ENCODE measurements around the gene CST6.

The CST6 gene

DNA sequence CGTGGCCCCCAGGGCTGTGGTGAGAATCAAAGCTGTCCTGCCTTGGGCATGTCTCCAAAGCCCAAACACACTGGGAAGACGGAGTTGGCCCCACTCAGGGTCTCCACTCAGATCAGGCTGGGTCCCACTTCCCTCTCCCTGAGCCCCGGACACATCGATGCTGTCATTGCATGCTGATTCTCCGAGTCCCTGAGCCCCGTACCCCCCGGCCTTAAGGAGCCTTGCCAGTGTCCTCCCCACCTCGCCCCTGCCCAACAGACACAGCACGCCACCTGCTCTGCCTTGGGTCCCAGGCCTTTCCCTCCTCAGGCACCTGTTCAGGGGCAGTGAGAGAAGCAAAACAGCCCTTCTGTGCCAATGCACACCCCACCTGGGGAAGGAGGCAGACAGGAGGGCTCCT is 24.5 kb upstream of the CST6 start:
- Histone ChIP-seq H3K27ac (ENCODE audit: low read depth, low read length) (no peak overlapping the region), H3K36me3 (ENCODE audit: control insufficient read depth in 5 of 5, insufficient read depth in 5 of 5, low read length in 5 of 5) (peaks cover 0 to 2% (median 0%) of the 10 kb centered on the region in 5 donors), H3K9ac (ENCODE audit: low read length in 5 of 5) (peak overlapping the region in 1 of 5 donors; percentile 30), H3K4me3 (ENCODE audit: low read depth in 1 of 5, low read length in 5 of 5) (no peak overlapping the region), H3K4me1 (ENCODE audit: control insufficient read depth in 5 of 5, insufficient read depth in 5 of 5, low read length in 5 of 5) (no peaks in the 10 kb centered on the region), H3K9me3 (ENCODE audit: control insufficient read depth in 5 of 5, low read length in 5 of 5) (no peaks in the 10 kb centered on the region), H3K27me3 (ENCODE audit: control insufficient read depth in 5 of 5, insufficient read depth in 4 of 5, low read length in 5 of 5) (no peaks in the 10 kb centered on the region)

DNA sequence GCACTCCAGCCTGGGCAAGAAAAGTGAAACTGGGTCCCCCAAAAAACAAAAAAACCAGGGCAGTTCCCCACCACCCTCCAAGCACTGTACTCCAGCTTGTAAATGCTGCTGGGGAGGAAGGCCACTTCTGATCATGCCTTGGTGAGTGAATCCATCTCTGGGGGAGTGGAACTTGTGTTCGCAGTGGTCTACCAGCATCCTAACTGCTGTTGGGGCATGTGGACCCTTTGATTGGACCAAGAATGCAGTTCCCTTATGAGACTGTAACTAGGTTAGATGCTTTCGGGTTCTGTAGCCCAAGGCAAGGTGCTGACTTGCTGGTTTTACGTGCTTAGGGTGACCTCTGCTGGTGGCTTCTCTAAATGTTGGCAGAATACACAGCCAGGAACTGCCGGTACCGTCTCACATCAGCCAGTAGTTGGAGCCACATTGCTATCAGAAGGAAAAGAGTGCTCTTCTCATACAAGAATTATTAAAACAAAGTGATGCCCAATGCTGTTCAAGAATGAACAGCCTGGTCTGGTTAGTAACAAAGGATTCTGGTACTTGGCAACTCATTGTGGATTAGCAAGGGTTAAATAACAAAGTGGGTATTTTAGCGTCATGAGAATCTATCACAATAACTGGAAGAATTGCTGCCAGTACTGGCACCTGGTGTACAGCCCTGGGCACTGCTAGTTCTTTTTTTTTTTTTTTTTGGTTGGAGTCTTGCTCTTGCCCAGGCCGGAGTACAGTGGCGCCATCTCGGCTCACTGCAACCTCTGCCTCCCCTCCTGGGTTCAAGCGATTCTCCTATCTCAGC is 22.8 kb upstream of the CST6 start:
- no peak overlapping the region for H3K4me3 ChIP-seq (ENCODE audit: low read depth in 1 of 5, low read length in 5 of 5)
- no peak overlapping the region for H3K9ac ChIP-seq (ENCODE audit: low read length in 5 of 5)
- no peaks in the 10 kb centered on the region for H3K27me3 ChIP-seq (ENCODE audit: control insufficient read depth in 5 of 5, insufficient read depth in 4 of 5, low read length in 5 of 5)
- no peaks in the 10 kb centered on the region for H3K9me3 ChIP-seq (ENCODE audit: control insufficient read depth in 5 of 5, low read length in 5 of 5)
- no peak overlapping the region for H3K27ac ChIP-seq (ENCODE audit: low read depth, low read length)
- no peaks in the 10 kb centered on the region for H3K4me1 ChIP-seq (ENCODE audit: control insufficient read depth in 5 of 5, insufficient read depth in 5 of 5, low read length in 5 of 5)
- H3K36me3 ChIP-seq (ENCODE audit: control insufficient read depth in 5 of 5, insufficient read depth in 5 of 5, low read length in 5 of 5) = peaks cover 0 to 2% (median 0%) of the 10 kb centered on the region in 5 donors

DNA sequence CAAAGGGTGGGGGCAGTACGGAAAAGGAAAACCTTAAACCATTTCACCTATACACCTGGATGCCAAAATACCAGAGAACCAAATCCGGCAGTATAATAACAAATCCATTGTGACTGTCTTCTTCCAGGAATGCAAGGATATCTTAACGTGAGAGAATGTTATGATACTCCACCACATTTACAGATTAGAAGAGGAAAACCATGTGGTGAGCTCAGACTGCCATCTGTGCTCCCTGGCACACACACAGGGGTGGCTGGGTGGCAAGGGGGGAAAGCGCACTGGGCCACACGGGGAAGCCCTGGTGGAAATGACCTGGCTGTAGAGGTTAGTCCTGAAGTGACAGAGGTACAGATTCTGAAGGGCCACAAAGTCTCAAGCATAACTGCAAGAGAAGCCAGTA is 19.8 kb upstream of the CST6 start:
- peaks cover 0 to 6% (median 4%) of the 10 kb centered on the region in 5 donors for H3K36me3 ChIP-seq (ENCODE audit: control insufficient read depth in 5 of 5, insufficient read depth in 5 of 5, low read length in 5 of 5)
- no peaks in the 10 kb centered on the region for H3K9me3 ChIP-seq (ENCODE audit: control insufficient read depth in 5 of 5, low read length in 5 of 5)
- H3K9ac ChIP-seq (ENCODE audit: low read length in 5 of 5) = no peak overlapping the region
- no peak overlapping the region for H3K4me3 ChIP-seq (ENCODE audit: low read depth in 1 of 5, low read length in 5 of 5)
- no peaks in the 10 kb centered on the region for H3K27me3 ChIP-seq (ENCODE audit: control insufficient read depth in 5 of 5, insufficient read depth in 4 of 5, low read length in 5 of 5)
- no peaks in the 10 kb centered on the region for H3K4me1 ChIP-seq (ENCODE audit: control insufficient read depth in 5 of 5, insufficient read depth in 5 of 5, low read length in 5 of 5)
- H3K27ac ChIP-seq (ENCODE audit: low read depth, low read length) = no peak overlapping the region

DNA sequence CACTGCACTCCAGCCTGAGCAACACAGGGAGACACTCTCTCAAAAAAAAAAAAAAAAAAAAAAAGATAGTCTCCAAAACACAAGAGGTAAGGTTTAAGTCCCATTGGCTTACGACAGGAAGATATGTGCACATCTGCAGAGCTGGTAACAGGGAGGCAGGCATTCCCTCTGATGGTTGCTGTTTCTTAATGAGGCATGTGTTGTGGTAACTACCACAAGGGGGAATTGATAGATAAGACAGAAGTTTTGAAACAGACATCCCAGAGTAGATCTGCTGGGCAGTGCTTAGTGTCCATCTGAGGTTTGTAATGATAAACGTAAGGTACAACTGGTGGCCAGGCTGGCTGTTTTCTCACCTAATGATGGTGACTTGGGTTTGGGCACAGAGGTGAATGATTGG is 14.5 kb upstream of the CST6 start:
- Histone ChIP-seq H3K9ac (ENCODE audit: low read length in 5 of 5) (no peak overlapping the region), H3K27me3 (ENCODE audit: control insufficient read depth in 5 of 5, insufficient read depth in 4 of 5, low read length in 5 of 5) (no peaks in the 10 kb centered on the region), H3K9me3 (ENCODE audit: control insufficient read depth in 5 of 5, low read length in 5 of 5) (no peaks in the 10 kb centered on the region), H3K4me1 (ENCODE audit: control insufficient read depth in 5 of 5, insufficient read depth in 5 of 5, low read length in 5 of 5) (peaks cover 2 to 18% (median 13%) of the 10 kb centered on the region in 5 donors), H3K27ac (ENCODE audit: low read depth, low read length) (no peak overlapping the region), H3K36me3 (ENCODE audit: control insufficient read depth in 5 of 5, insufficient read depth in 5 of 5, low read length in 5 of 5) (peaks cover 10 to 40% (median 36%) of the 10 kb centered on the region in 5 donors), H3K4me3 (ENCODE audit: low read depth in 1 of 5, low read length in 5 of 5) (no peak overlapping the region)

DNA sequence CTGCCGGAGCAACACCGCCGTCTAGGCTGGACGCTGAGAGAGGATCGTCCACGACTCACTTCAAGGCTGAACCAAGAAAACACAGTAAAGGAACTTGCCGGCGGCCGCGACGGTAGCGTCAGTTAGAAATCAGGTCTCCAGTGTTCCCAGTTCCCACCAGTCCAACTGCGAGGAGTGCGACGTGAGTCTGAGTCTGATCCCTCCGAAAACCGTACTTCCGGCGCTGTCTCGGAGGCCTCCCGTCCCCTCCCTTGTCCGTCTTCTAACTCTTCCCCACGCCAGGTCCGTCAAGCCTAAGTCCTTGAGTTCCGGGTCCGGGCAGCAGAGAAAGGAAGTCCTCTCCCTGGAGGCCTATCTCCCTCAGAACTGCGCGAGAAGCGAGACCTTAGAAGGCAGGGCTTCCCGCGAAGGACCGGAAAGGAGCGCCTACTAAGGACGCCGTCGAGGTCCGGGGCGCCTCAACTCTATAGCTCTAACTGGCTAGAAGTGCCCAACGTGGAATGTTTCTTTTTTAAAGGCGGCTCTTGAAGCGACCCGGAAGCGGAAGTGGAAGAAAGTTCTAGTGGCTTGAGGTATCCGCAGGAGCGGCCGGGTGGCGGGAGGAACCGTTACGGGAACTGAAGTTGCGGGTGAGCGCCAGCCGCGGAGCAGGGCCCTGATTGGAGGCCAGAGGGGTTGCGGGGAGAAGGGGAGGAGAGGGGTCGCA is 9.7 kb upstream of the CST6 start, which contains the start of the genes BANF1 and EIF1AD:
Gene BANF1 (plus strand): TSS at position 562 of the 706 bp plus-strand sequence. CDS start 748 bp downstream, outside the sequence.
Gene EIF1AD (minus strand): TSS at position 216 of the 706 bp plus-strand sequence. CDS start 1,768 bp downstream, outside the sequence.
- Histone ChIP-seq H3K36me3 (ENCODE audit: control insufficient read depth in 5 of 5, insufficient read depth in 5 of 5, low read length in 5 of 5) (peaks cover 10 to 51% (median 47%) of the 10 kb centered on the region in 5 donors), H3K4me3 (ENCODE audit: low read depth in 1 of 5, low read length in 5 of 5) (peak within 1 kb of the TSS; percentile 77 to 100 (median 97)), H3K27ac (ENCODE audit: low read depth, low read length) (peak within 1 kb of the TSS; percentile 98), H3K4me1 (ENCODE audit: control insufficient read depth in 5 of 5, insufficient read depth in 5 of 5, low read length in 5 of 5) (peaks cover 2 to 27% (median 21%) of the 10 kb centered on the region in 5 donors), H3K9ac (ENCODE audit: low read length in 5 of 5) (peak within 1 kb of the TSS; percentile 86 to 99 (median 98)), H3K9me3 (ENCODE audit: control insufficient read depth in 5 of 5, low read length in 5 of 5) (no peaks in the 10 kb centered on the region), H3K27me3 (ENCODE audit: control insufficient read depth in 5 of 5, insufficient read depth in 4 of 5, low read length in 5 of 5) (no peaks in the 10 kb centered on the region)

DNA sequence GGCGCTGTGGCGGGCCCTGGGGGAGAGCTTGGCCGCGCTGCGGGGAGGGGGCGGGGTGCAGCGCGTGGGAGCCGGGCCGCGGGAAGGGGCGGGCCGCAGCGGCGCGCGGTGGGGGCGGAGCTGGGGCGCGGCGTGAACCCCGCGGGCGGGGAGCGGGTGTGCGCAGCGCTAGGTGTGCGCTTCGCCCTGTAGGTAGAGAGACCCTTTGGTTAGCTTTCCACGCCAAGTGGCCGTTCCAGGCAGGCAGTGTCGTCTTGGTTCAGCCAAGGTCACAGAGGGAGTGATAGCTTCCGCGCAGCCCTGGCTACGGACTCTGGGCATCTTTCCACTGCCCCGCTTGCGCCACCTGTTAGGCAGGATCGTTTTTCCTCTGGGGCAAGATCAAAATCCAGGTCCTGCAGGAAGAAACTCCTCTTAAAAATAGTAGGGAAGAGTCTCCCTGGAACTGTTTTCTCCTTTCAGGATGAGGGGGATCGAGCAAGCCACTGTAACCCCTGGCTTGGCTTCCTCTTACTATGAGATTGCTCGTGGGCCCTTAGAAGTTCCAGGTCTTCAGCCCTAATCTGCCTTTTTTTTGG is 9.1 kb upstream of the CST6 start:
- H3K9me3 ChIP-seq (ENCODE audit: control insufficient read depth in 5 of 5, low read length in 5 of 5) = no peaks in the 10 kb centered on the region
- H3K4me1 ChIP-seq (ENCODE audit: control insufficient read depth in 5 of 5, insufficient read depth in 5 of 5, low read length in 5 of 5) = peaks cover 2 to 27% (median 21%) of the 10 kb centered on the region in 5 donors
- H3K9ac ChIP-seq (ENCODE audit: low read length in 5 of 5) = peak overlapping the region in 4 of 5 donors; percentile 86 to 98 (median 92)
- peak overlapping the region; percentile 98 for H3K27ac ChIP-seq (ENCODE audit: low read depth, low read length)
- H3K4me3 ChIP-seq (ENCODE audit: low read depth in 1 of 5, low read length in 5 of 5) = peak overlapping the region; percentile 77 to 100 (median 97)
- peaks cover 7 to 44% (median 40%) of the 10 kb centered on the region in 5 donors for H3K36me3 ChIP-seq (ENCODE audit: control insufficient read depth in 5 of 5, insufficient read depth in 5 of 5, low read length in 5 of 5)
- no peaks in the 10 kb centered on the region for H3K27me3 ChIP-seq (ENCODE audit: control insufficient read depth in 5 of 5, insufficient read depth in 4 of 5, low read length in 5 of 5)

DNA sequence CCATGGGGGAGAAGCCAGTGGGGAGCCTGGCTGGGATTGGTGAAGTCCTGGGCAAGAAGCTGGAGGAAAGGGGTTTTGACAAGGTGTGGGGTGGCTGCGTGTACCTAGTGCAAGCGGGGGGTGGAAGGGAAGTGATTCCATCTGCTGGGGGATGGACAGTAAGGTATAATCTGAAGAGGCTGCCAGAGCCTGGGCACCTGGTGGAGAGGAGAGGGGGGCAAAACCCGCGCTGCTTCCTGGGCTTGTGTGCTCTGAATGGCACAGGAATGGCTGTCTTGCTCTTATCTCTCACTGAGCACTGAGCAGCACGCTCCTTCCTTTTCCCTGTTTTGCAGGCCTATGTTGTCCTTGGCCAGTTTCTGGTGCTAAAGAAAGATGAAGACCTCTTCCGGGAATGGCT is 8.5 kb upstream of the CST6 start:
- Histone ChIP-seq H3K9ac (ENCODE audit: low read length in 5 of 5) (peak overlapping the region in 4 of 5 donors; percentile 51 to 97 (median 86)), H3K4me3 (ENCODE audit: low read depth in 1 of 5, low read length in 5 of 5) (peak overlapping the region in 4 of 5 donors; percentile 77 to 100 (median 96)), H3K4me1 (ENCODE audit: control insufficient read depth in 5 of 5, insufficient read depth in 5 of 5, low read length in 5 of 5) (peaks cover 2 to 27% (median 21%) of the 10 kb centered on the region in 5 donors), H3K36me3 (ENCODE audit: control insufficient read depth in 5 of 5, insufficient read depth in 5 of 5, low read length in 5 of 5) (peaks cover 6 to 39% (median 35%) of the 10 kb centered on the region in 5 donors), H3K9me3 (ENCODE audit: control insufficient read depth in 5 of 5, low read length in 5 of 5) (no peaks in the 10 kb centered on the region), H3K27me3 (ENCODE audit: control insufficient read depth in 5 of 5, insufficient read depth in 4 of 5, low read length in 5 of 5) (no peaks in the 10 kb centered on the region), H3K27ac (ENCODE audit: low read depth, low read length) (peak overlapping the region; percentile 98)

DNA sequence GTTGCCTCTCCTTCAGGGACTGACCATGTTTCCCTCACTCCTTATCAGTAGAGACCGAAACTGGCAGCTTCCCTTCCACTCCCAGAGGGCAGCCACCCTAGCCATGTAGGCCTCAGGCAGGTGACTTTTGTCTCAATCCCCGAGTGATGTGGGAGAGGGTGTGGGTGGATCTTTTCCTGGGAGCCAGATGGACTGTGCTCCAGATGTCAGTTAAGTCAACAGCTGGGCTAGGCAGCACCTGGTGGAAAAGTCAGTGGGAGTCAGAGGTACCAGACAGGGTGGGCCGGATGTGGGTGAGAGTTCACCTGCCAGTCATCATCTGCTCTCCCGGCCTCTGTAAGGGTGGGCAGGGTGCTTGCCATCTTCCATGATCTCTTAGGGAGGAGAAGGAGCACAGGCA is 7.6 kb upstream of the CST6 start:
- Histone ChIP-seq H3K4me3 (ENCODE audit: low read depth in 1 of 5, low read length in 5 of 5) (no peak overlapping the region), H3K27ac (ENCODE audit: low read depth, low read length) (no peak overlapping the region), H3K9me3 (ENCODE audit: control insufficient read depth in 5 of 5, low read length in 5 of 5) (no peaks in the 10 kb centered on the region), H3K9ac (ENCODE audit: low read length in 5 of 5) (peak overlapping the region in 1 of 5 donors; percentile 26), H3K4me1 (ENCODE audit: control insufficient read depth in 5 of 5, insufficient read depth in 5 of 5, low read length in 5 of 5) (peaks cover 2 to 27% (median 21%) of the 10 kb centered on the region in 5 donors), H3K27me3 (ENCODE audit: control insufficient read depth in 5 of 5, insufficient read depth in 4 of 5, low read length in 5 of 5) (no peaks in the 10 kb centered on the region), H3K36me3 (ENCODE audit: control insufficient read depth in 5 of 5, insufficient read depth in 5 of 5, low read length in 5 of 5) (peaks cover under 1 to 30% (median 26%) of the 10 kb centered on the region in 5 donors)

DNA sequence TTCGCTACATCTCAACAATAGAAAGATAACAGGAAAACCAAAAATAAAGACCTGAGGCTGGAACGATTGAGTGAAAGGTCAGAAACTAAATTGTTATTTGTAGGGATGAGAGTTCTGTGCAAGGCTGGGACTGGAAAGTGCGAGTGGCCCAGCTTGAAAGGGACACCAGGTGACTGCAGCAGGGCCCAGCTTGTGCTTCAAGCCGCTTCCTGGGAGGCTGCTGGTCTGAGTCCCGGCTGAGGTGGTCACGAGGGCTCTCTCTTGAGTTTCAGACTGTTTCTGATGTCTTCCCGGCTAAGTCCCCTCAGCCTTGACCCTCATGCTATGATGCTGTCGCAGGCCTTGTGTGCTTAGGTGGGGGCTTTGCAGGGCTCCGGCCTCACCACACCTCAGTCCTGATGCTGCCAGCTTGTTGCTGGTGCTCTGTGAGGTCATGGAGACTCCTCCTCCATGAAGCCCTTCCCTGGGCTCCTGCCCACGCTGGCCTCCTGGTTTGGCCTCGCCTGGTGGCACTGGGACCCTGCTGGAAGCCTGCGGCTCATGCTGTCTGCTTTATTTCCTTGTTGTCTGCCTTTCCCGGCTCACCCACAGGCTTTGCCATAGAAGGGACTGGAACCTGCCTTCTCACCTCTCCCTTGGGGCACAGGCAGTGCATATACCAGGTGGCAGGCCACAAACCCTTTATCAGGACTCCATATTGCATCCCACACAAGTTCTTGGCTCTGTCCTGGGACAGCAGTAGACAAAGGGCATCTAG is 5.5 kb upstream of the CST6 start:
- no peak overlapping the region for H3K27ac ChIP-seq (ENCODE audit: low read depth, low read length)
- no peaks in the 10 kb centered on the region for H3K9me3 ChIP-seq (ENCODE audit: control insufficient read depth in 5 of 5, low read length in 5 of 5)
- H3K4me3 ChIP-seq (ENCODE audit: low read depth in 1 of 5, low read length in 5 of 5) = no peak overlapping the region
- peaks cover 0 to 4% (median 2%) of the 10 kb centered on the region in 5 donors for H3K27me3 ChIP-seq (ENCODE audit: control insufficient read depth in 5 of 5, insufficient read depth in 4 of 5, low read length in 5 of 5)
- H3K36me3 ChIP-seq (ENCODE audit: control insufficient read depth in 5 of 5, insufficient read depth in 5 of 5, low read length in 5 of 5) = peaks cover 0 to 17% (median 14%) of the 10 kb centered on the region in 5 donors
- peaks cover 2 to 16% (median 12%) of the 10 kb centered on the region in 5 donors for H3K4me1 ChIP-seq (ENCODE audit: control insufficient read depth in 5 of 5, insufficient read depth in 5 of 5, low read length in 5 of 5)
- no peak overlapping the region for H3K9ac ChIP-seq (ENCODE audit: low read length in 5 of 5)
